HepG2 (cell line): ENCODE data around the gene CPED1. TPM values are rescaled to one million over a fixed set of nuclear protein-coding genes. Genes with fewer than 3 reads are reported as not detected.

Source experiments
- ATAC-seq: fragments of 200-7000 bp; cut with Tn5 transposase; 3 replicates; pipeline ENCODE4 v1.9.1; 2020; ENCODE audit warnings: mild to moderate bottlenecking, moderate library complexity
- BruUV-seq: library from RNA; stranded (reverse); fragments of 400-500 nt; replicated peaks from 2 replicates; lab custom pipeline; 2021; lab: Mats Ljungman, UMichigan
- CTCF ChIA-PET: fragments of 300-600 bp; formaldehyde crosslinking; extraction: SDS; loops from one replicate; lab custom pipeline; 2021; ENCODE audit warnings: low total read pairs, inconsistent platforms, low intra/inter-chr PET ratio; lab: Yijun Ruan, JAX
- POLR2A ChIA-PET: fragments of 350-600 bp; sonication (Branson Sonifier 250); formaldehyde crosslinking; loops from one replicate; lab custom pipeline; 2020; ENCODE audit warnings: antibody characterized with exemption, inconsistent platforms; lab: Yijun Ruan, JAX
- DNase-seq: peaks from one replicate; pipeline ENCODE4 v3.0.0-alpha.2; 2015; ENCODE audit warnings: low spot score
- FAIRE-seq: peaks from 3 replicates; lab custom pipeline; 2011; peaks lifted over from hg19 to GRCh38; lab: Jason Lieb, UNC
- H2AFZ ChIP-seq: one replicate; pipeline ENCODE4 v1.6.1; 2011; ENCODE audit warnings: low read length, inconsistent platforms
- H3K27ac ChIP-seq: fragments of 300-600 bp; 3 replicates; pipeline ENCODE4 v1.8.0; 2011; ENCODE audit warnings: mixed run types, mild to moderate bottlenecking, mixed read lengths, low read length, inconsistent platforms; ENCODE audit not compliant: insufficient read depth; ENCODE audit errors: extremely low read length
- H3K27me3 ChIP-seq, 2 experiments: fragments of 200-600 bp in 1 of 2; 2 replicates in 1 of 2; 3 replicates in 1 of 2; pipeline versions ENCODE4 v1.6.0 to v1.8.0; 2011; ENCODE audit warnings: low read length in 2 of 2, mild to moderate bottlenecking in 2 of 2, moderate library complexity in 2 of 2, inconsistent platforms in 1 of 2; ENCODE audit not compliant: insufficient read depth in 2 of 2, control insufficient read depth in 1 of 2
- H3K36me3 ChIP-seq, 2 experiments: fragments of 200-600 bp in 1 of 2; replicated peaks in 1 of 2; 2 replicates in 1 of 2; 3 replicates in 1 of 2; pipeline versions ENCODE4 v1.5.1 to v1.8.0; 2011; ENCODE audit warnings: low read length in 2 of 2, inconsistent platforms in 1 of 2; ENCODE audit not compliant: insufficient read depth in 2 of 2, control insufficient read depth in 1 of 2
- H3K4me1 ChIP-seq: 2 replicates; pipeline ENCODE4 v1.5.1; 2012; ENCODE audit warnings: low read length, inconsistent platforms; ENCODE audit not compliant: insufficient read depth
- H3K4me2 ChIP-seq: 2 replicates; pipeline ENCODE4 v1.6.0; 2011; ENCODE audit warnings: low read depth, low read length, inconsistent platforms
- H3K4me3 ChIP-seq, 3 experiments: fragments of 200-600 bp in 1 of 3; sonication (generic), shearing (Covaris generic) in 1 of 3; replicated peaks in 1 of 3; 2 replicates each; pipeline ENCODE4 v1.5.1; 2011 to 2016; ENCODE audit warnings: low read length in 3 of 3, inconsistent platforms in 2 of 3, low read depth in 2 of 3, mild to moderate bottlenecking in 2 of 3, control low read depth in 1 of 3, mixed read lengths in 1 of 3; ENCODE audit not compliant: insufficient read depth in 1 of 3
- H3K79me2 ChIP-seq: one replicate; pipeline ENCODE4 v1.6.1; 2011; ENCODE audit warnings: low read length, inconsistent platforms; ENCODE audit not compliant: insufficient read depth
- H3K9ac ChIP-seq: 2 replicates; pipeline ENCODE4 v1.6.0; 2011; ENCODE audit warnings: mild to moderate bottlenecking, low read depth, low read length, inconsistent platforms; ENCODE audit not compliant: insufficient read depth
- H3K9me3 ChIP-seq: 2 replicates; pipeline ENCODE4 v1.5.1; 2012; ENCODE audit warnings: mild to moderate bottlenecking, low read length
- H4K20me1 ChIP-seq: 2 replicates; pipeline ENCODE4 v1.6.0; 2011; ENCODE audit warnings: inconsistent platforms, mild to moderate bottlenecking, low read length, moderate library complexity; ENCODE audit not compliant: insufficient read depth
- ATF4 ChIP-seq, 2 experiments: fragments of 450-650 bp in 1 of 2; sonication (generic) in 1 of 2; formaldehyde crosslinking; IDR thresholded peaks; 2 replicates each; pipeline versions ENCODE4 v1.5.0 to v1.8.0; 2020 to 2022; ENCODE audit warnings: mild to moderate bottlenecking in 1 of 2, missing genetic modification reagents in 1 of 2
- CC2D1A ChIP-seq: sonication (generic); formaldehyde crosslinking; IDR thresholded peaks from 2 replicates; pipeline ENCODE4 v1.8.1; 2023; ENCODE audit warnings: mild to moderate bottlenecking, missing genetic modification reagents
- FOXK2 ChIP-seq: fragments of 450-650 bp; IDR thresholded peaks from 2 replicates; pipeline ENCODE4 v1.6.1; 2016
- HOXA3 ChIP-seq: sonication (generic); formaldehyde crosslinking; IDR thresholded peaks from 2 replicates; pipeline ENCODE4 v1.5.0; 2020; ENCODE audit warnings: missing genetic modification reagents
- JUNB ChIP-seq: sonication (generic); formaldehyde crosslinking; IDR thresholded peaks from 2 replicates; pipeline ENCODE4 v1.8.0; 2022; ENCODE audit warnings: missing genetic modification reagents, mild to moderate bottlenecking, borderline replicate concordance
- MAF1 ChIP-seq: sonication (generic); formaldehyde crosslinking; IDR thresholded peaks from 2 replicates; pipeline ENCODE4 v1.5.0; 2020; ENCODE audit warnings: missing genetic modification reagents, borderline replicate concordance
- SPEN ChIP-seq: sonication (generic); formaldehyde crosslinking; IDR thresholded peaks from 2 replicates; pipeline ENCODE4 v1.5.1; 2020; ENCODE audit warnings: low read depth, mild to moderate bottlenecking, missing genetic modification reagents
- SRSF1 ChIP-seq: fragments of 200-400 bp; formaldehyde crosslinking; optimal IDR thresholded peaks from 2 replicates; pipeline ENCODE3; 2017; ENCODE audit warnings: mild to moderate bottlenecking, low read depth, low read length, moderate library complexity
- ZNF235 ChIP-seq: sonication (generic); formaldehyde crosslinking; IDR thresholded peaks from 2 replicates; pipeline ENCODE4 v1.8.1; 2023; ENCODE audit warnings: mild to moderate bottlenecking, missing genetic modification reagents, borderline replicate concordance
- ZNF251 ChIP-seq: sonication (generic); formaldehyde crosslinking; IDR thresholded peaks from 2 replicates; pipeline ENCODE4 v1.9.0; 2021; ENCODE audit warnings: mild to moderate bottlenecking, missing genetic modification reagents
- ZNF337 ChIP-seq: sonication (generic); formaldehyde crosslinking; IDR thresholded peaks from 2 replicates; pipeline ENCODE4 v1.5.1; 2020; ENCODE audit warnings: missing genetic modification reagents, low read depth, mild to moderate bottlenecking, borderline replicate concordance
- ZNF501 ChIP-seq: sonication (generic); formaldehyde crosslinking; IDR thresholded peaks from 2 replicates; pipeline ENCODE4 v1.5.1; 2020; ENCODE audit warnings: mild to moderate bottlenecking, moderate library complexity, missing genetic modification reagents
- WGBS: methylation state at CpG from one replicate; pipeline ENCODE4 v1.1.6; 2017; ENCODE audit warnings: low lambda C conversion rate; 5-methylcytosine and 5-hydroxymethylcytosine counted together
- in situ Hi-C: cut with HindIII; loops from 2 replicates; pipeline ENCODE4 v1.10.0; 2017; ENCODE audit warnings: low pct_unique_long_range_greater_than_20kb; ENCODE audit not compliant: extremely low pct_ligation_motif_present
- intact Hi-C: fragments of 100-400 bp; cut with micrococcal nuclease; formaldehyde crosslinking; loops from one replicate; pipeline ENCODE4 v1.10.0; 2022; ENCODE audit not compliant: unreplicated experiment
- polyA plus RNA-seq, 8 experiments: library from polyadenylated mRNA; depleted of rRNA in 3 of 8; stranded (reverse) in 7 of 8; unstranded in 1 of 8; fragments of >200 nt; fragmentation: Illumina TruSeq in 4 of 8; extraction: Trizol in 4 of 8; gene quantifications; 2 replicates each; pipeline versions ENCODE4 v1.2.1 to v1.2.3, GENCODE V29; 2011 to 2016; ENCODE audit warnings: low read depth in 4 of 8, missing spikeins in 1 of 8, mixed read lengths in 1 of 8; ENCODE audit not compliant: insufficient read depth in 1 of 8
- total RNA-seq, 5 experiments: library from RNA; depleted of rRNA; stranded (reverse); fragments of >200 nt; fragmentation: Illumina TruSeq; extraction: Trizol; gene quantifications; 2 replicates each; pipeline ENCODE4 v1.2.3, GENCODE V29; 2016; ENCODE audit warnings: low read depth in 1 of 5
- TF ChIP-seq, protein P1 (sequence below): IDR thresholded peaks from 2 replicates; pipeline ENCODE4 v1.4.0; 2020; ENCODE audit warnings: mild to moderate bottlenecking, missing genetic modification reagents

CPED1 gene
- total and polyA plus RNA-seq, 2 of the 13 experiments (the other 11 are each of a cell fraction or from before 2014, with no cell fraction given): 11.5 to 27.0 TPM

DNA sequence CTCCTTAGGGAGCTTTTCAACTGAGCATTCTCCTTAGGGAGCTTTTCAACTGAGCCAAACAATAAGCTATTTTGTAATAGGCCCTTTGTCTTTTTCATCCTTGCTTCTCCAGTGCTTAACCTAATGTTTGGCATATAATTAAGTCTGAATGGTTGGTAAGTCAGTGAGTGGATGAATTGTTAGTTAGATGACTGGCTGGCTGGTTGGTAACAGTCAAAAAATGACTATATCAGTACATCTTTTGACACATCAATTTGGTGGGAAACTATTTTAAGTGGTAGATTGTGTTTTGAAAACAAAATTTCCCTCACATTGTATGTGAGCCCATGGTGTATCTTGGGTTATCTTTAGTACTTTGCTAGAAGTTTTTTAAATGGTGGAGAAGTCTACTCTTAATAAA lies 21.6 kb upstream of the CPED1 start:
- CTCF ChIA-PET: no interaction called here
- in situ Hi-C loops (no loop called here), intact Hi-C loops (no loop called here)
- Histone ChIP-seq H3K36me3 (peaks cover 12 to 41% of the 10 kb centered on the region in 2 experiments), H4K20me1 (no peaks in the 10 kb centered on the region), H3K27ac (no peak overlapping the region), H2AFZ (no peak overlapping the region)
- no peak for ATAC-seq
- DNase-seq: no peak
- TF ChIP-seq SPEN (CRISPR knock-in tag) (no peak), CC2D1A (CRISPR knock-in tag) (no peak), SRSF1 (no peak), MAF1 (CRISPR knock-in tag) (no peak), ZNF251 (CRISPR knock-in tag) (no peak)
- TF ChIP-seq, all 625 proteins: peak for 0
- Histone ChIP-seq H3K4me2 (no peak overlapping the region), H3K4me1 (no peaks in the 10 kb centered on the region), H3K4me3 (no peak overlapping the region), H3K9me3 (no peaks in the 10 kb centered on the region), H3K9ac (no peak overlapping the region), H3K27me3 (no peaks in the 10 kb centered on the region), H3K79me2 (no peaks in the 10 kb centered on the region)
- BruUV-seq: no TSS peak
- FAIRE-seq: no peak
- POLR2A ChIA-PET: no interaction called here

DNA sequence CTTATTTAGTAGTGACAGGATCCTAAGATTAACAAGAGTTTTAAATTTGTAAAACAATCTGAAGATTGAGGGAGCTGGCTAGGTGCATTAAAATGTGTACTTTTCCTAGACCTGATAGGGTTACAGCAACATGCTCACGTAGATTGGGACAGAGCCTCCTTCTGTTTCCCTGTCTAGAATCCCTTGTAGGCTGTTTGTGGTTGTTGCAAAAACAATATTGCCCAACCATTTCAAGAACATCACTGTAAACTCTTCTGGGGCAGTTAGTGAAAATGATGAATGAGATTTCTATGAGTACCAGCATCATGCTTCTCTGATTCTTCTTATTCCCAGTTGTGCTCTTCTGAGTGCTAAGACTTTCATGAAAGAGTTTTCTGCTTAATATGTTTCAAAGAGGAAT lies 14.7 kb upstream of the CPED1 start:
- no peak overlapping the region for H3K4me3 ChIP-seq
- ChIA-PET CTCF (no interaction called here), POLR2A (no interaction called here)
- BruUV-seq: no TSS peak
- H3K9me3 ChIP-seq: no peaks in the 10 kb centered on the region
- no peak for DNase-seq
- no peaks in the 10 kb centered on the region for H3K79me2 ChIP-seq
- no peak for FAIRE-seq
- 100% methylated on average over 1 of the region's 1 CpG for WGBS
- H3K4me2 ChIP-seq: no peak overlapping the region
- in situ Hi-C loops: no loop called here
- H3K9ac ChIP-seq: no peak overlapping the region
- H3K27me3 ChIP-seq: no peaks in the 10 kb centered on the region
- no peak for ATAC-seq
- intact Hi-C loops: no loop called here
- H3K36me3 ChIP-seq: peaks cover 7 to 38% of the 10 kb centered on the region in 2 experiments
- H3K4me1 ChIP-seq: no peaks in the 10 kb centered on the region
- no peaks in the 10 kb centered on the region for H4K20me1 ChIP-seq
- no peak overlapping the region for H3K27ac ChIP-seq
- H2AFZ ChIP-seq: no peak overlapping the region
- TF ChIP-seq FOXK2 (no peak), HOXA3 (CRISPR knock-in tag) (no peak), ATF4 (CRISPR knock-in tag; IDR thresholded peaks at IDR 0.05) (no peak), ZNF501 (CRISPR knock-in tag) (no peak), JUNB (CRISPR knock-in tag) (no peak), ZNF337 (CRISPR knock-in tag) (no peak), ZNF235 (CRISPR knock-in tag) (no peak)
- TF ChIP-seq, protein P1, sequence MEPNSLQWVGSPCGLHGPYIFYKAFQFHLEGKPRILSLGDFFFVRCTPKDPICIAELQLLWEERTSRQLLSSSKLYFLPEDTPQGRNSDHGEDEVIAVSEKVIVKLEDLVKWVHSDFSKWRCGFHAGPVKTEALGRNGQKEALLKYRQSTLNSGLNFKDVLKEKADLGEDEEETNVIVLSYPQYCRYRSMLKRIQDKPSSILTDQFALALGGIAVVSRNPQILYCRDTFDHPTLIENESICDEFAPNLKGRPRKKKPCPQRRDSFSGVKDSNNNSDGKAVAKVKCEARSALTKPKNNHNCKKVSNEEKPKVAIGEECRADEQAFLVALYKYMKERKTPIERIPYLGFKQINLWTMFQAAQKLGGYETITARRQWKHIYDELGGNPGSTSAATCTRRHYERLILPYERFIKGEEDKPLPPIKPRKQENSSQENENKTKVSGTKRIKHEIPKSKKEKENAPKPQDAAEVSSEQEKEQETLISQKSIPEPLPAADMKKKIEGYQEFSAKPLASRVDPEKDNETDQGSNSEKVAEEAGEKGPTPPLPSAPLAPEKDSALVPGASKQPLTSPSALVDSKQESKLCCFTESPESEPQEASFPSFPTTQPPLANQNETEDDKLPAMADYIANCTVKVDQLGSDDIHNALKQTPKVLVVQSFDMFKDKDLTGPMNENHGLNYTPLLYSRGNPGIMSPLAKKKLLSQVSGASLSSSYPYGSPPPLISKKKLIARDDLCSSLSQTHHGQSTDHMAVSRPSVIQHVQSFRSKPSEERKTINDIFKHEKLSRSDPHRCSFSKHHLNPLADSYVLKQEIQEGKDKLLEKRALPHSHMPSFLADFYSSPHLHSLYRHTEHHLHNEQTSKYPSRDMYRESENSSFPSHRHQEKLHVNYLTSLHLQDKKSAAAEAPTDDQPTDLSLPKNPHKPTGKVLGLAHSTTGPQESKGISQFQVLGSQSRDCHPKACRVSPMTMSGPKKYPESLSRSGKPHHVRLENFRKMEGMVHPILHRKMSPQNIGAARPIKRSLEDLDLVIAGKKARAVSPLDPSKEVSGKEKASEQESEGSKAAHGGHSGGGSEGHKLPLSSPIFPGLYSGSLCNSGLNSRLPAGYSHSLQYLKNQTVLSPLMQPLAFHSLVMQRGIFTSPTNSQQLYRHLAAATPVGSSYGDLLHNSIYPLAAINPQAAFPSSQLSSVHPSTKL: no peak
